ENCODE results near the gene NDUFA8.

NDUFA8 gene

GRCh38 chr9:122159026-122159924, at the start of gene NDUFA8, which contains the start of gene MORN5:
TSS of gene NDUFA8 (minus strand) at chr9:122159779. CDS start at chr9:122159677, 102 bp downstream.
TSS of gene MORN5 (plus strand) at chr9:122159908. CDS start at chr9:122159973, 65 bp downstream.
- DNase-seq: peak; percentile 95

GRCh38 chr9:122207096-122207495, 47.5 kb upstream of the NDUFA8 start:
- DNase-seq: no peak

GRCh38 chr9:122206118-122207046, 46.8 kb upstream of the NDUFA8 start:
- no peak for DNase-seq

DNA sequence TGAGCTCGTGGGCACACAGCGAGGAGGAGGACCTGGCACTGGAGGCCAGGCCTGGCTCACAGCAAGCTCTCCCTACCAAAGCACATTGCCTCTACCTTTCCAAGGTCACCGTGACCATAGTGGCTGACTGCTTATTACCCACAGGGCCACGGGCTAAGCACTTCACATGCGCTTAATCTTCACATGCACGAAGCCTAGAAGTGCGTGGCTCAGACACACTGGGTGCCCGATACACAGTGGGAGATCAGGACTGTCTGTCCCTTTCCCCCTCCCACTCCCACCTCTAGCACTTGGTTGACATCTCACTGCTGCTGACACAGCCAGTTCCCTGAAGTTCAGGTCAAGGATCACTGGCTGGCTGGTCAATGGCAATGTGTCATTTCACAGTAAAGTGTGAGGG, 45.6 kb upstream of the NDUFA8 start:
- DNase-seq: no peak

DNA sequence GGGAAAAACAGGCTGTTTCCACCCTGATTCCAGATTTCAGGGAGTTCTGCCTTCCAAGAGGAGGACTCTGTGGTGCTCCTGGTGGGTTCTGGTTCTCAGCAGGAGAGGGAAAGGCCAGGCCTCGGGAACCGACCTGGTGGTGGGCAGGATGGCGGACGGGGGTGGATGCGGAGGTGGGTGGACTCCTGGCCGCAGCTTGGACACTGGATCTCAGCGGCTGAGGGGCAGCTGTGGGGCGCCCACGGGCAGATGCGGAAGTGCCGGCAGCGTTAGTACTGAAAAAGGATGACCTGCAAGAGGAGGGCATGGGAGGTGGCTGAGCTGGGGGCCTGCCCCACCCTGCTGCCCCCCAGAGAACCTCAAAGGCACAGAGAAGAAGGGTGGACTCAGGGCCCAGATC, 44.9 kb upstream of the NDUFA8 start:
- DNase-seq: no peak

DNA sequence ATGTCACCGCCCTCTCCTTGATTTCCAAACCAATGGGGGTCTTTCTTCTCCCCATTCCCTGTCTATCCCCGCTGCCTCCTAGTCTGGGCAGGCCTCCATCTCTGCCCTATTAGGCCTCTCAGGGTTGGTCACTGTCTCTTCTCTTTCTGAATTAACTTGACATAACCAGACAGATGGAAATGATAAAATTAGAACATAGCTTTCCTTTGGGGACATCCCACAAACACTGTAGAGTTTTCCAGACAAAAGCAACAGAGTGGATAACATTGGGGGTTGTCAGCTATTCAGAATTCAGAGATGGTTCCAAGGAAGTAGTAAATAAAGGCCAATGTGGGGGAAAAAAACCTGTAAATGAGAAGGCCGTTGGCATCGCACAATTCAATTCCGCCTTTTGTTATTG, 44.5 kb upstream of the NDUFA8 start:
- no peak for DNase-seq

DNA sequence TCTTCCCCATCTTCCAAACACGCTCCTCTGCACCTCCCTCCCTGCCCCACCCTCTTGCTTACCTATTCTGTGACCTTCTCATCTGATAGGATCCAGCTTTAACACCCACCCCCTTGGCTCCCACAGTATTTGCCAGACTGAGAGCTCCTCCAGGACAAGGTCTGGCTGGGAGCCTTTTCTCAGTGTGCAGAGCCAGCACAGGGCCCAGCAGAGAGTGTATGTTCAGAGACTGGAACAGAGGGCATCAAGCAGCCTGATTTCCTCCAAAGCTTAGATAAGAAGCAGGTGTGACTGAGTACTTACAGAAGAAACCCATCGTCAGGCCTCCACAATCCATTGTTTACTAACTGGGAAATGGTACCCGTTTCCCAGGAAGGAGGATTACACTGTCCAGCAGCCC, 42.5 kb upstream of the NDUFA8 start:
- no peak for DNase-seq

DNA sequence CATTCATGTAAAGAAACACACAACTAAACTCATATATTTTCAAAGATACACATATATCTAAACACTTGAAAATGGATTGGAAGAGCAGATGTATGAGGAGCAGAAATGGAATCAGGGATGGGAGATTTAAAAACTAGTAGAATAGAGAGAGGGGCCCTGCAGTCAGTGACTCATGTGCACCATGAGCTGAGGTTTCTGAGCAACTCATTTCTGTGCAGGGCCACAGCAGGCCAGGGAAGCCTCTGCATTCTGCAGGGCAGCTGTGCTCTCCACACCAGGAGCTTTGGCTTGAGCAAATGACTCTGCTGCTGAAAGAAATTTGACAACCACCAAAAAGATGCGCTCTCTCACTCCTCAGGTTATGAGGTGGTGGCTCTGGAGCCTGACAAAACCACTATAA, 42.1 kb upstream of the NDUFA8 start:
- DNase-seq: no peak

DNA sequence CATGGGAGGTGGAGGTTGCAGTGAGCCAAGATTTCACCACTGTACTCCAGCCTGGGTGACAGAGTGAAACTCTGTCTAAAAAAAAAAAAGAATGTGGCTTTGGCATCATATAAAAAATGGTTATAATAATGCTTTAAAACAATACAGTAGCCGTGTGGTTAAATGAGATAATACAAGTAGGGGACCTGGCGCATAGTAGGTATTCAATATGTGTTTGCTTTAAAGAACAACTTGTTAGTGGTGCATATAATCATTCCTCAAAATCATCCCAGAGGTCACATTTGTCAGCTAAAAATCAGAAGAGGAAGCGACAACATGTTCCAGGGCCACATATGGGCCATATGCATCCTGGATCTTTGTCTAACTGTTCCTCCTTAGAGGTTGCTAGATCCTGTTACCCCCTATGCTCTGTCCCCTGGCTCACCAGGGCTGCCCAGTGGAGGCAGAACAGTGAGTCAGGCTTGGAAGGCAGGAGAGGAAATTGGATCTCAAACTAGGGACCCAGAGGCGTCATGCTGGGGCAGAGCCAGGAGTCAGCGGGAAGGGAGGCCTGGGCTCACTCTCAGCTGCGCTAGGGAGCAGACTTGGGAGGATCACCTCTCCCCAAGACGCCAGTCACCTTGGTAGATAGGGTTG, 41.5 kb upstream of the NDUFA8 start:
- DNase-seq: no peak

GRCh38 chr9:122197882-122198281, 38.3 kb upstream of the NDUFA8 start:
- DNase-seq: no peak

GRCh38 chr9:122197426-122197825, 37.8 kb upstream of the NDUFA8 start:
- DNase-seq: no peak

DNA sequence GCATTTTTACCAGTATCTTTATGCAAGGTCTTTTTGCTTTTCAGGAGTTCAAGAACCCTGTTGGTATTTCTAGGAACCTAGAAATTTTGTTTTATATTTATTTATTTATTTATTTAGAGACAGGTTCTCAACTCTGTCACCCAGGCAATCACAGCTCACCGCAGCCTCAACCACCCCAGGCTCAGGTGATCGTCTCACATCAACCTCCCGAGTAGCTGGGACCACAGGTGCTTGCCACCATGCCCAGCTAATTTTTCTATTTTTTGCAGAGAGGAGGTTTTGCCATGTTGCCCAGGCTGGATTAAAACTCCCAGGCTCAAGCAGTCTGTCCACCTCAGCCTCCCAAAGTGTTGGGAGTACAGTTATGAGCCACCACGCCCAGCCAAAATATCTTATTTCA, 36.3 kb upstream of the NDUFA8 start:
- DNase-seq: no peak

DNA sequence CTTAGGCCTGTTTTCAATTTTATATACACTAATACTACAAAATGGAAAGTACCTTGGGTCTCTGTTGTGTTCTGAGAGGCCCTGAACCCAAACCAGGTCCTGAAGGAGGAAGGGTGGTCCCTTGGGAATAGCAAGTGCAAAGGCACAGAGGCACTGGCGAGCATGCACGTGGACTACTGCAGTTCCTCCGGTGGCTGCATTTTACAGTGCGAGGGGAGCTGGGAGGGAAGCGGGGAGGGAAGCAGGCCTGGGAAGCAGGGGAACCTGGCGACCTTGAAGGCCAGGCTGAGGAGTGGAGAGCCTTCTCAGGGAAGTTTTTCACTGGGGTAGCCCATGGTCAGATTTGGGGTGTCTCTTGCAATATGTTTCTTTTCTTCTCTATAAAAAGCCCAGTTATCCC, 34.1 kb upstream of the NDUFA8 start:
- DNase-seq: no peak

DNA sequence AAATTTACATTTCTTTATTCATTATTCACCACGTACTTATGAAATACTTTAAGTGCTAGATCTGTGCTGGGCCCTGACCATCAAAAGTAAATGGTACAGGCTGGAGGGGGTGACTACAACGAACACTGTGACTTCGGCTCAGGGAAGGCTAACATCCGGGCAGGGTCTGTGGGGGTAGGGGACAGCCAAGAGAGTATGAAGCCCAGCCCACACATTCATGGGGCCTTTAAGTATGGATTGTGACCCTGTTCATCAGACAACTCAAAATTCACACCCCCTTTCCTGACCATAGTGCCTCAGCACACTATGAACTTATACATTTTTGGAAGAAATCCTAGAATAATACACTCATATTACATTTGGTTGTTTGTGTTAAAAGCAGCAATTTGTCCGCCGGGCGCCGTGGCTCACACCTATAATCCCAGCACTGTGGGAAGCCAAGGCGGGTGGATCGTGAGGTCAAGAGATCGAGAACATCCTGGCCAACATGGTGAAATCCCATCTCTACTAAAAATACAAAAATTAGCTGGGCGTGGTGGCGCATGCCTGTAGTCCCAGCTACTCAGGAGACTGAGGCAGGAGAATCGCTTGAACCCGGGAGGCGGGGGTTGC, 33.4 kb upstream of the NDUFA8 start:
- DNase-seq: no peak

- no peak for DNase-seq
Observed at GRCh38 chr9:122192261-122192875, 32.8 kb upstream of the NDUFA8 start.

- no peak for DNase-seq
Observed at GRCh38 chr9:122191584-122191983, 32.0 kb upstream of the NDUFA8 start.

GRCh38 chr9:122190597-122191381, 31.2 kb upstream of the NDUFA8 start:
- DNase-seq: no peak

- DNase-seq: no peak
Observed at GRCh38 chr9:122188369-122188768, 28.8 kb upstream of the NDUFA8 start.

- DNase-seq: no peak
Observed at GRCh38 chr9:122186777-122187470, 27.3 kb upstream of the NDUFA8 start.

GRCh38 chr9:122186301-122186700, 26.7 kb upstream of the NDUFA8 start:
- DNase-seq: no peak

DNA sequence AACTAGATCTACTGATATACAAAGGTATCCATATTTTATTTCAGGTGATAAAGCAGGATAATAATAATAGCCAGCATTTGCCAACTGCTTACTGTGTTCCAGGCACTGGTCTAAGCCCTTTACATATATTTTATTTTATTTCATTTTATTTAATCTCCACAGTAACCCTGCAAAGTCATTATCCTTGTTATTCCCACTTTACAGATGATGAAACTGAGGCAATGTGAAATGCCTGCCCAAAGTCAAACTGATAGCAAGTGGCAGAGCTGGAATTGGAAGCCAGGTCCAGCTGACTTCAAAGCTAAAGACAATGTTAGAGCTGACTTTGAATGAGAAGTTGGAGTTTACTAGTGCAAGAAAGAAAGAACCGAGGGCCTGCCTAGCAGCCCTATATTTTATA, 25.0 kb upstream of the NDUFA8 start:
- DNase-seq: no peak
